HG02610 (cell line): ENCODE measurements around the gene A4GALT.
"Not testable (repeated sequence)": the region's sequence is repeated elsewhere in the genome, so short reads cannot be mapped to it uniquely, and the experiment has no call there.

Experiments used
- ATAC-seq: cut with Tn5 transposase; IDR thresholded peaks from one replicate; pipeline ENCODE4 v1.9.1; 2021; ENCODE audit warnings: mild to moderate bottlenecking, moderate library complexity; ENCODE audit not compliant: unreplicated experiment

The A4GALT gene

GRCh38 chr22:42743501-42743991, 22.9 kb upstream of the A4GALT start:
- no peak for ATAC-seq

- no peak for ATAC-seq
Measured at GRCh38 chr22:42742940-42743339, 22.3 kb upstream of the A4GALT start.

- not testable (repeated sequence) for ATAC-seq
Measured at GRCh38 chr22:42740320-42740719, 19.6 kb upstream of the A4GALT start.

- no peak for ATAC-seq
Measured at GRCh38 chr22:42734406-42734805, 13.7 kb upstream of the A4GALT start.

GRCh38 chr22:42733394-42733793, 12.7 kb upstream of the A4GALT start:
- ATAC-seq, result not testable (repeated sequence)

GRCh38 chr22:42732081-42732480, 11.4 kb upstream of the A4GALT start:
- no peak for ATAC-seq

GRCh38 chr22:42726811-42727210, 6.1 kb upstream of the A4GALT start:
- no peak for ATAC-seq

GRCh38 chr22:42725606-42726355, 5.1 kb upstream of the A4GALT start:
- no peak for ATAC-seq

- ATAC-seq, result no peak
Measured at GRCh38 chr22:42724062-42724461, 3.4 kb upstream of the A4GALT start.

- no peak for ATAC-seq
Measured at GRCh38 chr22:42721045-42721434, 370 bp upstream of the A4GALT start.

- ATAC-seq, result no peak
Measured at GRCh38 chr22:42719656-42720262, 911 bp downstream of the A4GALT start.

GRCh38 chr22:42719133-42719532, 1.5 kb downstream of the A4GALT start:
- ATAC-seq, result no peak

- ATAC-seq, result no peak
Measured at GRCh38 chr22:42717197-42717928, 3.3 kb downstream of the A4GALT start.

GRCh38 chr22:42716649-42717127, 4.0 kb downstream of the A4GALT start:
- peak; percentile 12 for ATAC-seq

- peak; percentile 54 for ATAC-seq
Measured at GRCh38 chr22:42716221-42716620, 4.4 kb downstream of the A4GALT start.

GRCh38 chr22:42714768-42715390, 5.8 kb downstream of the A4GALT start:
- no peak for ATAC-seq

GRCh38 chr22:42714308-42714707, 6.4 kb downstream of the A4GALT start:
- ATAC-seq, result no peak

GRCh38 chr22:42711895-42712837, 8.5 kb downstream of the A4GALT start:
- no peak for ATAC-seq

GRCh38 chr22:42711281-42711731, 9.4 kb downstream of the A4GALT start:
- no peak for ATAC-seq

- no peak for ATAC-seq
Measured at GRCh38 chr22:42708417-42708816, 12.3 kb downstream of the A4GALT start.
